GM19240 (cell line): Measurements from ENCODE around the gene RGS13.
"Not testable (repeated sequence)": the region's sequence is repeated elsewhere in the genome, so short reads cannot be mapped to it uniquely, and the experiment has no call there.

Source experiments
- DNase-seq: peaks from one replicate; pipeline ENCODE4 v3.0.0; 2011; ENCODE audit warnings: low spot score; ENCODE audit not compliant: insufficient read length

The RGS13 gene

DNA sequence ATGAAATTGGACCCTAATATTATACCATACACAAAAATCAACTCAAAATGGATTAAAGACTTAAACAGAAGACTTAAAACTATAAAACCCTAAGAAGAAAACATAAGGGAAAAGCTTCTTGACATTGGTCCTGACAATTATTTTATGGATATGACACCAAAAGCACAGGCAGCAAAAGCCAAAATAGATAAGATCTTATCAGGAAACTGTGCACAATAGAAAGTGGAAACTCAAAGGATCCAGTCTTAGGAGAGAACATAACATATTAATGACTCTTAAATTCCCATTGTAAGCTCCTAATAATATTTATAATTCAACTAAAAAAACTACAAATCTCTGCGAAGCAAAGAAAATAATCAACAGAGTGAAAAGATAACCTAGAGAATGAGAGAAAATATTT, 39.8 kb downstream of the RGS13 start:
- DNase-seq, result no peak

- DNase-seq, result no peak
These were observed 42.2 kb downstream of the RGS13 start for GRCh38 chr1:192678099-192678498.

GRCh38 chr1:192682335-192682734, 46.4 kb downstream of the RGS13 start:
- no peak for DNase-seq

DNA sequence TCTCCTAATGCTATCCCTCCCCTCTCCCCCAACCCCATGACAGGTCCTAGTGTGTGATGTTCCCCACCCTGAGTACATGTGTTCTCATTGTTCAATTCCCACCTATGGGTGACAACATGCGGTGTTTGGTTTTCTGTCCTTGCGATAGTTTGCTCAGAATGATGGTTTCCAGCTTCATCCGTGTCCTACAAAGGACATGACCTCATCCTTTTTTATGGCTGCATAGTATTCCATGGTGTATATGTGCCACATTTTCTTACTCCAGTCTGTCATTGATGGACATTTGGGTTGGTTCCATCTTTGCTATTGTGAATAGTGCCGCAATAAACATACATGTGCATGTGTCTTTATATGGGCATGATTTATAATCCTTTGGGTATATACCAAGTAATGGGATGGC, 47.1 kb downstream of the RGS13 start:
- not testable (repeated sequence) for DNase-seq

DNA sequence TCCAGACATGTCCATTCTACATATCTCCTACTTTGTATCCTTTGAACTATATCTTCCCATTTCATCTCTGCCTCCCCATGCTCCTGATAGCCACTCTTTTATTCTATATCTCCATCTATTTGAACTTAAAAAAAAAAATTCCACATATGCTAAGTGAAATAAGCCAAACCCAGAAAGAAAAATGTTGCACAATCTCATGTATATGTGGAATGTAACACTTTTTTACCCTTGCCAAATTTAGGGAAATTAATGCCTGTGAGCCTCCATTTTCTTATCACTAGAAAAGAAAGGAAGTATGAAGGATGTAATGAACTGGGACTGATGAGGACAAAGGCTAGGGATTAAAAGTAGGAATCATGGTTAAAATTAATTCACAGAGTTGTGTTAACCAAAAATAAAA, 53.5 kb downstream of the RGS13 start:
- no peak for DNase-seq

GRCh38 chr1:192691041-192691440, 55.1 kb downstream of the RGS13 start:
- DNase-seq, result no peak

GRCh38 chr1:192696082-192696481, 60.1 kb downstream of the RGS13 start:
- no peak for DNase-seq

DNA sequence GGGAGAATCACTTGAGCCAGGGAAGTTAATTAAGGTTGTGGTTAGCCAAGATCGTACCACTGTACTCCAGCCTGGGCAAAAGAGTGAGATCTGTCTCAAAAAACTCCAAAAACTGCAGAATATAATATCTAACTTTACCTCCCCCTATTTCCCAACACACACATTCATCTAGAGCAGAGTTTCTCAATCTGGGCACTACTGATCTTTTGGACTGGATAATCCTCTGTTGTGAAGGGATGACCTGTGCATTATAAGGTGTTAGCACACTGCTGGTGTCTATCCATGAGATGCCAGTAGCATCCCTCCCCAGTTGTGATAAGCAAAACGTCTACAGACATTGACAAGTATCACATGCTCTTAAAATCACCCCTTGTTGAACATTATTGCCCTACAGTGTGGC, 61.8 kb downstream of the RGS13 start:
- DNase-seq, result no peak

DNA sequence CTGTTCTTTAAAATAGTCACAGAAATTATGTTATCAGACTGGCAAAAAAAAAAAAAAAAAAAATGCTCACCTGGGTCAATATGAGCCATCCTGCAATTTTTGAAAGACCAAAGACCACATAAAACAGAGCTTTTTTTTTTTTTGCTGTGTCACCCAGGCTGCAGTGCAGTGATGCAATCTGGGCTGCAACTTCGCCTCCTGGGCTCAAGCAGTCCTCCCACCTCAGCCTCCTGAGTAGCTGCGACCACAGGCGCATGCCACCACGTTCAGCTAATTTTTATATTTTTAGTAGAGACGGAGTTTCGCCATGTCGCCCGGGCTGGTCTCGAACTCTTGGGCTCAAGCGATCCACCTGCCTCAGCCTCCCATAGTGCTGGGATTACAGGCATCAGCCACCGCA, 62.8 kb downstream of the RGS13 start:
- DNase-seq, result no peak

GRCh38 chr1:192700834-192701271, 64.9 kb downstream of the RGS13 start:
- DNase-seq, result no peak

GRCh38 chr1:192702212-192702902, 66.4 kb downstream of the RGS13 start:
- DNase-seq, result no peak

DNA sequence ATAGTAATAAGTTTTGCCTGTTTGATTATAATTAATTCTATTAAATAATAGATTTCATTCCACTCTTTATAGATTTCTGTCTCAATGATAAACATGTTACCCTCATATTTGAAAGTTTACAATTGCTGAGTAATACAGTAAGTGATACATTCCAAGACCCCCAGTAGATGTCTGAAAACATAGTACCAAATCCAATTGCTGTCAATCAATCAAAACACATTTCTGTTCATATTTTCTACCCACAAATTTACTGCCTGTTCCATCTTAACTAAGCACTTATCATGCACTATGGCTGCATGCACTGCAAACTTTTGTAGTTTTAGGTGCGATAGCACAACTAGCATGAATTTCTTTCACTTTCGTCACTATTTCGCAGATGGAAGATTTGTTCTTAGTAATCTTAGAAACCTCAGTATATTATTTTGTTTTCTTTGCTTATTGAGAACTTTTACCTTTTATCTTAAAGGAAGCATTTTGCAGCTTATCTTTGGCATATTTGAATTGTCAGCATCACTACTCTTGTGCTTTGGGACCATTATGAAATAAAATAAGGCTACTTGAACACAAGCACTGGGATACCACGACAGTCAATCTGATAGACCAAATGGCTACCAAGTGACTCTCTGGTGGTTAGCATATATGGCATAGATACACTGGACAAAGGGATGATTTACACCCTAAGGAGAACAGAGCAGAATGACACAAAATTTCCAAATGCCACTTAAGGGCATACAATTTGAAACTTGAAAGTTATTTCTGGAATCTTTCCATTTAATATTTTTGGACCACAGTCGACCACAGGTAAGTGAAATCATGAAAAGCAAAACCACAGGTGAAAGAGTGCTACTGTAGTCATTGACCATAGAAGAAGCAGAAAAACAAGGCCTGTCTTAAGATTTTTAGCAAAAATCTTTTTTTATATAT, 67.6 kb downstream of the RGS13 start:
- DNase-seq, result peak; percentile 1

DNA sequence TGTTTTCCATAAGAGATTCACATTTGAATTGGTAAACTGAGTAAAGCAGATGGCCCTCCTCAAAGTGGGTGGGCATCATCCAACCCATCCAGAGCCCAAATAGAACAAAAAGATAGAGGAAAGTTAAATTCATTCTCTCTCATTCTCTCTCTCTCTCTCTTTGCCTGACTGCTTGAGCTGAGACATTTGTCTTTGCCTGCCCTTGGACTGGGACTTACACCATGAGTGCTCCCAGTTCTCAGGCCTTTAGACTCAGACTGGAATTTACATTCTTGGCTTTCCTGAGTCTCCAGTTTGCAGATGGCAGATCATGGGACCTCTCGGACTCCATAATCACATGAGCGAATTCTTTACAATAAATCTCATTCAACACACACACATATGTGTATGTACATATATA, 69.6 kb downstream of the RGS13 start:
- DNase-seq, result no peak

DNA sequence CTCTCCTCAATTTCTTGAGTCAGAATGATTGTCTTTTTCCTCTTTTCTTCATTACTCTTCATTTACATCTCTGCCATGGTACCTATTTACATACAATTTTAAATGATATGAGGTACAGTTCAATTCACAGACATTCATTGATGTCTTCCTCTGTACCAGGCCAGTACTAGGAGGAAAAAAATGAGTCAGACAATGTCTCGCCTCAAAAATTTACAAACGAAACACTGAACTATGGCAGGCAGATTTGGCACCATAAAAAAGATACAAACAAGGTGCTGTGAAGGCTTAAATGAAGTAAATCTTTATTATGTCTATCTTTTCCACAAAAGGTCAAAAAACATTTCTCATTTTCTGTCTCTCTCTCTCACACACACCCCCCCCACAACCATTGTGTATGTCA, 71.0 kb downstream of the RGS13 start:
- DNase-seq, result no peak

DNA sequence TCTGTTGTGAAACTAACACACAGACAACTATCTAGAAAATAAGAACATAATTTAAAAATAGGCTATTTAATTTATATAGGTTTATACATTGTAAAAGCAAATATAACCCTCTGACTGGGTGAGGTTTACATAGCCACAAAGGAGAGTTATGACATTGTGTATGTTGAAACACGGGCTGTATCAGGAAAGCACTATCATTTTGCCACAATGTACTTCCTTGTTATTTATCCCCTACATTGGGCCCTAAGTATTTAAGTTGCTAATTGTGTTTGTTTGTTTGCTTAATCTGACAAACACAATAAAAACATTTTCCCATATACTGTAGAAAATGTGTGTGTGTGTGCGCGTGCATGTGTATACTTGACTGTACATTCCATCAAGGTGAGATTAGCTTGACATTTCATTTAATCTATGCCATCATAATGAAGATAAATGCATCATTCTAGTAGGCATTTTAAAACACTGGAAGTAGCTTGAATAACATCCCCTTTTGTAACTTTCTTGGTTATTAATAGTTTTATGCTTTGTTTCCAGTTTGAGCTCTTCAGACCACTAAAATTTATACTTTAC, 72.1 kb downstream of the RGS13 start:
- no peak for DNase-seq

DNA sequence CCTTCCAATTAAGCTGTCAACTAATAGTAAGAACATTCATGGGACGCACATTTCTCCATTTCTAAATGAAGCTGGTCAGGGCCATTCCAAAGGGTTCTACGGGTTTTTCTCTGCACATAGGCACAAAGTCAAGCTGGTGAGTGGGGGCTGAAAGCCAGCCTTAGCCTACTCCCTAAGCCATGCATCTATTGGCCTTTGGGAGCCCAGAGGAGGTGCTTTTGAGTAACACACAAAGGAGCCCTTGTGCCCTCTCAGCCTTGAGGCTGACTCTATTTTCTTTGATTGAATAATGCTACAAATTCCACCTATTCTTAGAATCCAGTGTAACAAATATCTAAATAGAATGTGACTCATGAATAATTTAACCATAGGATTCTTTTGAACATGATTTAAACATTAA, 73.6 kb downstream of the RGS13 start:
- no peak for DNase-seq
